Pancreas (tissue), 10 donors: ENCODE results near the gene CACFD1. TPM values are rescaled to one million over a fixed set of nuclear protein-coding genes. Genes with fewer than 3 reads are reported as not detected.

Source experiments
- ATAC-seq, 4 donors: fragments of 200-7000 bp; cut with Tn5 transposase; one replicate each; pipeline versions ENCODE4 v1.8.0 to v1.9.1; 2020; ENCODE audit warnings: mild to moderate bottlenecking in 4 of 4, moderate library complexity in 4 of 4
- DNase-seq, 6 donors: peaks; one replicate each; pipeline ENCODE4 v3.0.0-alpha.2; 2020
- FAIRE-seq: peaks from 2 replicates; lab custom pipeline; 2012; peaks lifted over from hg19 to GRCh38; lab: Jason Lieb, UNC
- H3K27ac ChIP-seq, 4 donors: fragments of 200-600 bp; sonication (generic); 1 replicate in 3 of 4; 2 replicates in 1 of 4; pipeline versions ENCODE4 v1.5.0 to v1.8.0; 2020
- H3K27me3 ChIP-seq, 4 donors: fragments of 200-600 bp; one replicate each; pipeline ENCODE4 v1.8.0; 2021
- H3K36me3 ChIP-seq, 3 donors: fragments of 200-600 bp; sonication (generic) in 1 of 3; one replicate each; pipeline versions ENCODE4 v1.5.0 to v1.8.0; 2020 to 2021
- H3K4me1 ChIP-seq, 3 donors: fragments of 200-600 bp; one replicate each; pipeline ENCODE4 v1.8.0; 2021
- H3K4me3 ChIP-seq, 4 donors: fragments of 200-600 bp; sonication (generic) in 2 of 4; one replicate each; pipeline versions ENCODE4 v1.5.0 to v1.8.0; 2020 to 2021
- H3K9me3 ChIP-seq, 4 donors: fragments of 200-600 bp; one replicate each; pipeline ENCODE4 v1.8.0; 2021
- WGBS, 2 donors: extraction: QIAGEN DNeasy Blood & Tissue Kit; methylation state at CpG; one replicate each; pipeline ENCODE4 v1.1.7; 2013; 5-methylcytosine and 5-hydroxymethylcytosine counted together
- intact Hi-C, 3 donors: fragments of 100-400 bp; cut with DNase I; formaldehyde crosslinking; loops; one replicate each; pipeline versions ENCODE4 v1.11.1 to v1.14.2; 2022
- polyA plus RNA-seq, 2 donors: library from polyadenylated mRNA; stranded (reverse); fragments of 200-250 nt; gene quantifications; one replicate each; pipeline ENCODE4 v1.2.3, GENCODE V29; 2013
- total RNA-seq, 6 donors: library from RNA; stranded (reverse); fragmentation: NEBNext Ultra II Directional in 4 of 6; extraction: Animal tissue kit (Norgen Biotek cat#: 25700) in 4 of 6; gene quantifications; one replicate each; pipeline versions ENCODE4 v1.2.1 to v1.2.4, GENCODE V29; 2021 to 2023
- TF ChIP-seq, protein P1 (sequence below), 4 donors: fragments of 200-600 bp; sonication (generic) in 3 of 4; IDR thresholded peaks; one replicate each; pipeline versions ENCODE4 v1.5.0 to v1.8.0; 2021; ENCODE audit warnings: antibody characterized with exemption in 4 of 4
- donor health status: healthy with polysubstance abuse.
- donor health status: DM: no; HTN: no; CAD: no; lungs with moderate emphysema.
- donor health status: DM: no; HTN: no; CAD: no.
- donor health status: control.
- donor health status: control.
- donor health status: Bipolar disorder and iron deficiency.
- donor health status: DM: yes; HTN: yes; CAD: no.
- donor health status: DM: no; HTN: no; CAD: no.
- donor health status: DM: no; HTN: no; CAD: no.
- donor health status: DM: yes; HTN: yes; CAD: no.

The CACFD1 gene
- total and polyA plus RNA-seq, 8 donors: 15.6 to 26.2 (median 19.0) TPM

DNA sequence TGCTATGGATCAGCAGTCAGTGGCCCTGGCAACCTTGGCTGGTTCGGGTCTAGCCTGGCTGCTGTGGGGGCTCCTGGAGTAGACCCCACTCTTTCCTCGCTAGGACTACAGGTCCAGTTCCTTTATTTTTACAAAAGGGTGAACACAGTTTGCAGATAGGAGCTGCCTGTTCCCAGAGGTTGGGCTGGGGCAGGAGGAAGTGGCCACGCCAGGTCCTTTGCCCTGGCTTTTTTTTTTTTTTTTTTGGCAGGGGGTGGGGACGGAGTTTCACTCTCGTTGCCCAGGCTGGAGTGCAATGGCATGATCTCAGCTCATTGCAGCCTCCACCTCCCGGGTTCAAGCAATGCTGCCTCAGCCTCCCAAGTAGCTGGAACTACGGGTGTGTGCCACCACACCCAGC is 11.2 kb downstream of the CACFD1 start:
- TF ChIP-seq, protein P1, sequence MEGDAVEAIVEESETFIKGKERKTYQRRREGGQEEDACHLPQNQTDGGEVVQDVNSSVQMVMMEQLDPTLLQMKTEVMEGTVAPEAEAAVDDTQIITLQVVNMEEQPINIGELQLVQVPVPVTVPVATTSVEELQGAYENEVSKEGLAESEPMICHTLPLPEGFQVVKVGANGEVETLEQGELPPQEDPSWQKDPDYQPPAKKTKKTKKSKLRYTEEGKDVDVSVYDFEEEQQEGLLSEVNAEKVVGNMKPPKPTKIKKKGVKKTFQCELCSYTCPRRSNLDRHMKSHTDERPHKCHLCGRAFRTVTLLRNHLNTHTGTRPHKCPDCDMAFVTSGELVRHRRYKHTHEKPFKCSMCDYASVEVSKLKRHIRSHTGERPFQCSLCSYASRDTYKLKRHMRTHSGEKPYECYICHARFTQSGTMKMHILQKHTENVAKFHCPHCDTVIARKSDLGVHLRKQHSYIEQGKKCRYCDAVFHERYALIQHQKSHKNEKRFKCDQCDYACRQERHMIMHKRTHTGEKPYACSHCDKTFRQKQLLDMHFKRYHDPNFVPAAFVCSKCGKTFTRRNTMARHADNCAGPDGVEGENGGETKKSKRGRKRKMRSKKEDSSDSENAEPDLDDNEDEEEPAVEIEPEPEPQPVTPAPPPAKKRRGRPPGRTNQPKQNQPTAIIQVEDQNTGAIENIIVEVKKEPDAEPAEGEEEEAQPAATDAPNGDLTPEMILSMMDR (IDR thresholded peaks at IDR 0.05): no peak

DNA sequence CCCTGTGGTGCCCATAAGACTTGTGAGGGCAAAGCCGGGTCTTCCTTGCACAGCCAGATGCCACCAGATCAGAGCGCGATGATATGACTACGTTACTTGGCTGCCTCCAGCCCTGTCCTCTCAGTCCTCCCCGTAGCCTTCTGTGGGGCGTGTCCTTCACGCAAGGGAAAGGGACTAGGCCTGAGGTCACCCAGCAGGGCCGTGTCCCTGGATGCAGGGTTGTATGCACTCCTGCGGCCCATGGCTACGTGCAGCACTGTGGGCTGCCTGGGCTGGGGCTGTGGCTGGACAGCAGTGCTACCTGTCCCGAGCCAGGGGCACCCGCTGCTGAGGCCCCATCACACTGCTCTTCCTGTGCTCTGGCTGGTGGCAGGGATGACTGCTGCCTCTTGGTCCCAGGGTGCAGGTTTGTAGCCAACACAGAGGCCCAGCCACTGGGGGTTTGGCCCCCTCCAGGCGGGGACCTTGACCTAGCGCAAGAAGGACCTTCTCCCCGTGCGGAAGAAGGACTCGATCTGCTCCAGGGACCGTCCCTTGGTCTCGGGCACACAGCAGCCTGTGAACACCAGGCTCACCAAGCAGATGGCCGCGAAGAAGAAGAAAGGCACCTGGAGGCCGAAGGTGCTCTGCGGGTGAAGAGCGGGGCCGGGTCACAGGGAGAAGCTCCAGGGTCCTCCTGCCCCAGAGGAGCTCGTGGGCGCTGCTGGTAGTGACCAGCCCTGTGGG is 11.9 kb downstream of the CACFD1 start:
- Histone ChIP-seq H3K4me3 (no peak overlapping the region), H3K9me3 (no peaks in the 10 kb centered on the region), H3K4me1 (peaks cover 0 to 4% (median 1%) of the 10 kb centered on the region in 3 donors), H3K27me3 (no peaks in the 10 kb centered on the region), H3K36me3 (peaks cover 0 to 8% (median 0%) of the 10 kb centered on the region in 3 donors), H3K27ac (no peak overlapping the region)
- ATAC-seq (peak in 2 of 4 donors; percentile 7 to 27), FAIRE-seq (no peak), DNase-seq (peak in 2 of 6 donors; percentile 43 to 69)
- intact Hi-C loops: no loop called here
- WGBS, 2 donors: 51 to 63% methylated on average over 25 to 27 of the region's 27 CpGs
- TF ChIP-seq, protein P1 (IDR thresholded peaks at IDR 0.05): no peak

More for the DNA sequence above, 11.2 kb downstream of the CACFD1 start:
- Histone ChIP-seq H3K9me3 (no peaks in the 10 kb centered on the region), H3K27me3 (no peaks in the 10 kb centered on the region), H3K36me3 (peaks cover 0 to 8% (median 0%) of the 10 kb centered on the region in 3 donors), H3K4me1 (peaks cover 0 to 7% (median 4%) of the 10 kb centered on the region in 3 donors), H3K4me3 (no peak overlapping the region), H3K27ac (no peak overlapping the region)
- DNase-seq (no peak), ATAC-seq (no peak), FAIRE-seq (no peak)
- intact Hi-C loops: no loop called here
- 66 to 78% methylated on average over 6 to 7 of the region's 7 CpGs for WGBS, 2 donors

DNA sequence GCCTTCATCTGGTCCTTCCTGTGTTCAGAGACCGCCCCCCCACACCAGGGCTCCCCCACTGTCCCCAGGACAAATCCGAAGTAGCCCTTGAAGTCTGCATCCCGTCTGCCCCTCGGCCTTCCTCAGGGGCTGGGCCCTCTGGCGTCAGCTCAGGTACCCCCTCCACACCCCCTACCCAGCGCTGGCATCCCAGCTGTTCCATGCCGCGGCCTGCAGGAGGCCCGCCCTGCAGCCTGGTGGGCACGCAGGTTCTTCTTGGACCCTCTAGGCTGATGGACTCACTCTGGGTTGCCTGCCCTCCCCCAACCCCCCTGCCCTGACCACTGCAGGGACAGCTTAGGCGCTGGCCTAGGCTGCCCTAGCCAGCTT is 12.5 kb downstream of the CACFD1 start:
- FAIRE-seq: no peak
- 62 to 66% methylated on average over 11 of the region's 11 CpGs for WGBS, 2 donors

DNA sequence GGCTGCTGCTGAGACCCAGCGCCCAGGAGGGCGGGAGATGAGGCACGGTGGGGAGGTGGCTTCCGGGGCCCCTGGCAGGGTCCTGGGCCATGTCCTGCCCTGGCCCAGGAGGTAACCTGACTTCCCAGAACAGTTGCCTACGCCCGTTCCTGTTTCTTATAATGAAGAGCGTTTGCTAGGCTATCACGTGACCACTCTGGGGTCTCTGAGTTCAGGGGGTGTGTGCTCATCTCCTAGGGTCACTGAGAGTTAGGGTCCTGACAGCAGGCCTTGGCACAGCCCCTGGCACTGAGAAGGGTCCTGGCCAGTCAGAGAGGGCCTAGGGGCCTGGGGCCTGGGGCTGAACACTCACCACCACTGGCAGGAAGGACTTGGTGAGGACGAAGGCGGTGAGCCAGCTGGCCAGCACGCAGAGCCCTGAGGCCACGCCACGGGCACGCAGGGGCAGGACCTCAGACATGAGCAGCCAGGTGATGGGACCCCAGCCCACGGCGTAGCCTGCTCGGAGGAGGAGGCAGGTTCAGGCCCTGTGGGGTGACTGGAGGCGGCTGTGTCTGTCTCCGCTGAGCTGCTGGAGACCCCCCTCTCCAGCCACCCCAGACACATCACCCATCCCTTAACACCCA is 13.1 kb downstream of the CACFD1 start:
- peak in 1 of 6 donors; percentile 75 for DNase-seq
- no peak for FAIRE-seq
- ATAC-seq: peak in 1 of 4 donors; percentile 3

More for the DNA sequence above, 12.5 kb downstream of the CACFD1 start:
- Histone ChIP-seq H3K36me3 (peaks cover 0 to 8% (median 0%) of the 10 kb centered on the region in 3 donors), H3K27me3 (no peaks in the 10 kb centered on the region), H3K9me3 (no peaks in the 10 kb centered on the region), H3K4me1 (no peaks in the 10 kb centered on the region), H3K4me3 (no peak overlapping the region), H3K27ac (no peak overlapping the region)
- peak in 2 of 6 donors; percentile 50 to 52 for DNase-seq
- TF ChIP-seq, protein P1 (IDR thresholded peaks at IDR 0.05): no peak
- intact Hi-C loops: no loop called here
- no peak for ATAC-seq

More for the DNA sequence above, 13.1 kb downstream of the CACFD1 start:
- Histone ChIP-seq H3K4me3 (no peak overlapping the region), H3K36me3 (peaks cover 0 to 8% (median 0%) of the 10 kb centered on the region in 3 donors), H3K27me3 (no peaks in the 10 kb centered on the region), H3K27ac (no peak overlapping the region), H3K4me1 (no peaks in the 10 kb centered on the region), H3K9me3 (no peaks in the 10 kb centered on the region)
- 62 to 66% methylated on average over 18 to 19 of the region's 19 CpGs for WGBS, 2 donors
- TF ChIP-seq, protein P1 (IDR thresholded peaks at IDR 0.05): no peak
- intact Hi-C loops: no loop called here
